ENCODE data around the gene PDE8B. TPM values are rescaled to one million over a fixed set of nuclear protein-coding genes. Genes with fewer than 3 reads are reported as not detected.

The PDE8B gene
- total RNA-seq, 4 donors from 2014 or later: 1.1 to 3.9 (median 1.5) TPM

DNA sequence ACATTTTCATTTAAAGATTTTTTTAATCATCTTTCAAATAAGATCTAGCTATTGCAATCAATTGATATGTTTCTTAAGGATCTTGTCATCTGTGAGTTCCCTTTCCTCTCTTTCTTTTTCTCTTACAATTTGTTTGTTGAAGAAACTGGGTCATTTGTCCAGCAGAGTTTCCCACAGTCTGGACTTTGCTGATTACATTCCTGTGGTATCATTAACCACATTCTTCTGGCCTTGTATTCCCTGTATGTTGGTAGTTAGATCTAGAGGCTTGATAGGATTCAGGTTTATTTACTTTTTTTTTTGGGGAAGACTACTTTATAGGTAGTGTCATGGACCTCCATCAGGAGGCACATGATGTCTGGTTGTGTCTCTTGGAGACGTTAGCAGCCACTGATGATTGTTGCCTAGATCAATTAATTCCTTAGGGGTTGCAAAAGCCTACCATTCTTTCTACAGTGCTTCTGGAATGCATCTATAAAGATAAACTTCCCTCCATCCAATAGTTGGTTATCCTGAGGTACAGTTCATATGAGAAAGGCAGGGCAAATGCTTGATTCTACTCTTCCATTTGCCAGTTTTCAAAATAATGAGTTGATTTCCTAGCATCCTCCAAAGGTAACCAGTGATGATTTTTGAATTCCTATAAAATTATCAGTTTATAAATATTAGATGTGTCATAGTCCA is 14.3 kb downstream of the PDE8B start:
- DNase-seq (ENCODE audit: low spot score in 2 of 2): no peak
- Histone ChIP-seq H3K4me3 (no peak overlapping the region), H3K27ac (no peak overlapping the region), H3K4me1 (no peaks in the 10 kb centered on the region), H3K9me3 (no peaks in the 10 kb centered on the region), H3K27me3 (peaks cover 3% of the 10 kb centered on the region), H3K36me3 (no peaks in the 10 kb centered on the region)
- WGBS: 74% methylated on average over 1 of the region's 1 CpG
- no peak for TF ChIP-seq EP300 (IDR thresholded peaks at IDR 0.05)
- TF ChIP-seq, protein P1, sequence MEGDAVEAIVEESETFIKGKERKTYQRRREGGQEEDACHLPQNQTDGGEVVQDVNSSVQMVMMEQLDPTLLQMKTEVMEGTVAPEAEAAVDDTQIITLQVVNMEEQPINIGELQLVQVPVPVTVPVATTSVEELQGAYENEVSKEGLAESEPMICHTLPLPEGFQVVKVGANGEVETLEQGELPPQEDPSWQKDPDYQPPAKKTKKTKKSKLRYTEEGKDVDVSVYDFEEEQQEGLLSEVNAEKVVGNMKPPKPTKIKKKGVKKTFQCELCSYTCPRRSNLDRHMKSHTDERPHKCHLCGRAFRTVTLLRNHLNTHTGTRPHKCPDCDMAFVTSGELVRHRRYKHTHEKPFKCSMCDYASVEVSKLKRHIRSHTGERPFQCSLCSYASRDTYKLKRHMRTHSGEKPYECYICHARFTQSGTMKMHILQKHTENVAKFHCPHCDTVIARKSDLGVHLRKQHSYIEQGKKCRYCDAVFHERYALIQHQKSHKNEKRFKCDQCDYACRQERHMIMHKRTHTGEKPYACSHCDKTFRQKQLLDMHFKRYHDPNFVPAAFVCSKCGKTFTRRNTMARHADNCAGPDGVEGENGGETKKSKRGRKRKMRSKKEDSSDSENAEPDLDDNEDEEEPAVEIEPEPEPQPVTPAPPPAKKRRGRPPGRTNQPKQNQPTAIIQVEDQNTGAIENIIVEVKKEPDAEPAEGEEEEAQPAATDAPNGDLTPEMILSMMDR (IDR thresholded peaks at IDR 0.05): no peak
- no peak for TF ChIP-seq POLR2A (IDR thresholded peaks at IDR 0.05)
- no peak for TF ChIP-seq POLR2AphosphoS5 (IDR thresholded peaks at IDR 0.05)

- no peak for DNase-seq (ENCODE audit: low spot score in 2 of 2)
- H3K4me3 ChIP-seq: no peak overlapping the region
- no peaks in the 10 kb centered on the region for H3K36me3 ChIP-seq
- WGBS: 79% methylated on average over 8 of the region's 8 CpGs
- TF ChIP-seq, protein P1 (IDR thresholded peaks at IDR 0.05): no peak
- TF ChIP-seq EP300 (IDR thresholded peaks at IDR 0.05) (no peak), POLR2AphosphoS5 (IDR thresholded peaks at IDR 0.05) (no peak), POLR2A (IDR thresholded peaks at IDR 0.05) (no peak)
- H3K27ac ChIP-seq: no peak overlapping the region
- no peaks in the 10 kb centered on the region for H3K4me1 ChIP-seq
- no peaks in the 10 kb centered on the region for H3K9me3 ChIP-seq
- no peaks in the 10 kb centered on the region for H3K27me3 ChIP-seq
Measured at GRCh38 chr5:77225531-77225930, 15.1 kb downstream of the PDE8B start.

DNA sequence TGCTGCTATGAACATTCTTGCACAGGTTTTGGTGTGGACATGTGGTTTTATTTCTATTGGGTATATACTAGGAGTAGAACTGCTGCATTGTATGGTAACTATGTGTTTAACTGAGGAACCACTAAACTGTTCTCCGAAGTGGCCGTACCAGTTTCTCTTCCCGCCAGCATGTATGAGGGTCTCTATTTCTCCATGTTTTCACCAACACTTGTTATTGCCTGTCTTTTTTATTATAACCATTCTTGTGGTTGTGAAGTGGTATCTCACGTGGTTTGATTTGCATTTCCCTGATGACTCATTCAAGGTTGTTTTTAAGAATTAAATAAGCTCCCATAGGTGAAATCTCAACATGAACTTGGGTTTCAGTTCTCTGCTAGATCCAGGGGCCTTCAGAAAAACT is 19.4 kb downstream of the PDE8B start:
- Histone ChIP-seq H3K9me3 (no peaks in the 10 kb centered on the region), H3K36me3 (no peaks in the 10 kb centered on the region), H3K4me3 (no peak overlapping the region), H3K27ac (no peak overlapping the region), H3K4me1 (no peaks in the 10 kb centered on the region), H3K27me3 (no peaks in the 10 kb centered on the region)
- WGBS: 87% methylated on average over 4 of the region's 4 CpGs
- no peak for DNase-seq (ENCODE audit: low spot score in 2 of 2)
- no peak for TF ChIP-seq POLR2AphosphoS5 (IDR thresholded peaks at IDR 0.05)
- TF ChIP-seq, protein P1 (IDR thresholded peaks at IDR 0.05): no peak
- TF ChIP-seq POLR2A (IDR thresholded peaks at IDR 0.05): no peak
- no peak for TF ChIP-seq EP300 (IDR thresholded peaks at IDR 0.05)

DNA sequence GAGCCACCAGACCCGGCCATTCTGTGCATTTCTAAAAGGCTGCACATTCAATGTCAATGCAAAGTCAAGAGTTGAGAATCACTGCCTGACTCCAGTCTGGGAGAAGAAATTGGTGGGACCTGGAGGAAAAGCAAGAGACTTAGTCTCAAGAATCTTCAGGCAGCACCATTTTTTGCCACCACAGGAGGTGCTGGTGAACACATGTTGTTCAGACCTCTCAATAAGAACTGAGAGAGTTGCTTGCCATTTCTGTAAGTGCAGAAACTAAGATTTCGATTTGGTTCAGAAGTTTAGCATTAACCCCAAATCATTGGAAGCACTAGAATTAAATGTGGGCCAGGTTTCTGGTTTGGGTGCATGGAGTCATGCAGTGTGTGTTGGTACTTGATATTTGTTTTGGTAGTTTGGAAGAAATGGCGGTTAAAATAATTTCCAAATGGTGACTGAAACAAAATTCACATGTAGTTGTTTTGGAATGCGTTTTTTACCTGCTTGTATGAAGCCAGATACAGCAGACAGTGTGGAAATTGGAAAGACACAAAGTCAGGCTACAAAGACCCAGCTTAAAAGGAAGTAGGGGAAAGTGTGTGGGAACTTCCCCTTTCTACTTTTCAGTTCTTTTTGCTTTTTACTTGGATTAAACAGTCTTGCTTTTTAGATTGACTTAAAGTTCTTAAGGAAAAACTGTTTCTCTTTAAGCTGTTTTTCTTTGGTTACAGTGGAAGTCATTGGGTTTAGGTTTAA is 20.4 kb downstream of the PDE8B start:
- H3K4me3 ChIP-seq: no peak overlapping the region
- TF ChIP-seq, protein P1 (IDR thresholded peaks at IDR 0.05): no peak
- TF ChIP-seq POLR2AphosphoS5 (IDR thresholded peaks at IDR 0.05): no peak
- TF ChIP-seq EP300 (IDR thresholded peaks at IDR 0.05): no peak
- H3K4me1 ChIP-seq: no peaks in the 10 kb centered on the region
- 87% methylated on average over 4 of the region's 4 CpGs for WGBS
- no peaks in the 10 kb centered on the region for H3K9me3 ChIP-seq
- no peaks in the 10 kb centered on the region for H3K36me3 ChIP-seq
- H3K27me3 ChIP-seq: no peaks in the 10 kb centered on the region
- no peak for DNase-seq (ENCODE audit: low spot score in 2 of 2)
- H3K27ac ChIP-seq: no peak overlapping the region

DNA sequence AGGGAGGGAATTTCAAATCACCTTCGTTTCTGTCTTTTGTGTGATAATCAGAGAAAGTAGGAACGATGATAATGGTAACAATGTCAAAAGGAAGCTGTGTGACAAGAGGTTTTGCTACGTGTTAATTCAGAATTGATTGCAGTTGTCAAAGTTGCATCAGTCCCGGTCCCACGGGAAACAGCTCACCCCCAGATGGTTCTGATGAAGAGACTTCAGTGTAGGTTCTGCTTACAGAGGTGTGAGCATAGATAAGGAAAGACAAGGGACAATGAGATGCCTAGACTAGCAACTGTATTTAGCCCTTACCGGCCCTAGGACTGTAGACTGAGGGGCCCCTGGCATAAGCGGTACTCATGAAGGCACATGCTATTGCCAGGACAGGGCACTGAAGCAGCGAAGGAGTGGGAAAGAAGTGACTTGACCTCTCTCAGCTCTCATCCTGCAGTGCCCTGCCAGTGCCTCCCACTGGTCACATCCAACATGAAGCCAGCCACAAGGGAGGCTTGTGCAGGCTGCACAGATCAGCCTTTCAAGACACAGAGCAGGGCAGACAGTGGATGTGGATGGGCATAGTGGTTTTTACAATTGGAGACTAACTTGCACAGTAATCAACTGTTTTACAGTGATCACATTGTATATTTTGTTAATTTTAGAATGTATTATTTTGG is 21.1 kb downstream of the PDE8B start:
- TF ChIP-seq, protein P1 (IDR thresholded peaks at IDR 0.05): no peak
- no peak for TF ChIP-seq POLR2A (IDR thresholded peaks at IDR 0.05)
- H3K9me3 ChIP-seq: no peaks in the 10 kb centered on the region
- H3K4me3 ChIP-seq: no peak overlapping the region
- H3K27me3 ChIP-seq: no peaks in the 10 kb centered on the region
- H3K27ac ChIP-seq: no peak overlapping the region
- no peaks in the 10 kb centered on the region for H3K36me3 ChIP-seq
- no peak for DNase-seq (ENCODE audit: low spot score in 2 of 2)
- 62% methylated on average over 8 of the region's 8 CpGs for whole genome bisulfite sequencing
- no peaks in the 10 kb centered on the region for H3K4me1 ChIP-seq

All from suprapubic skin (tissue), 4 donors.